GM18861 (cell line): ENCODE results near the gene TRIM61.
"Not testable (repeated sequence)": the region's sequence is repeated elsewhere in the genome, so short reads cannot be mapped to it uniquely, and the experiment has no call there.

Experiments
- ATAC-seq: cut with Tn5 transposase; IDR thresholded peaks from one replicate; pipeline ENCODE4 v1.9.1; 2021; ENCODE audit not compliant: unreplicated experiment

Gene TRIM61

GRCh38 chr4:164977243-164978164, at the start of gene TRIM61:
Gene TRIM61, minus strand, starts transcription at chr4:164977657. Its CDS starts 7,655 bp downstream, at chr4:164970002.
- peak; percentile 100 for ATAC-seq

GRCh38 chr4:165025782-165026181, 48.3 kb upstream of the TRIM61 start:
- ATAC-seq = not testable (repeated sequence)

- not testable (repeated sequence) for ATAC-seq
These were observed 42.5 kb upstream of the TRIM61 start for GRCh38 chr4:165019995-165020394.

GRCh38 chr4:165016971-165017370, 39.5 kb upstream of the TRIM61 start:
- no peak for ATAC-seq

- ATAC-seq = no peak
These were observed 36.2 kb upstream of the TRIM61 start for GRCh38 chr4:165013691-165014090.

GRCh38 chr4:165011403-165011802, 33.9 kb upstream of the TRIM61 start:
- ATAC-seq = no peak

- ATAC-seq = no peak
These were observed 33.5 kb upstream of the TRIM61 start for GRCh38 chr4:165010991-165011390.

GRCh38 chr4:165010487-165010886, 33.0 kb upstream of the TRIM61 start:
- no peak for ATAC-seq

GRCh38 chr4:165009493-165010227, 32.2 kb upstream of the TRIM61 start:
- ATAC-seq = no peak

GRCh38 chr4:165006886-165007285, 29.4 kb upstream of the TRIM61 start:
- ATAC-seq = no peak

GRCh38 chr4:165006456-165006855, 29.0 kb upstream of the TRIM61 start:
- no peak for ATAC-seq

- ATAC-seq = no peak
These were observed 28.0 kb upstream of the TRIM61 start for GRCh38 chr4:165005352-165005925.

GRCh38 chr4:165001957-165002356, 24.5 kb upstream of the TRIM61 start:
- ATAC-seq = not testable (repeated sequence)

- not testable (repeated sequence) for ATAC-seq
These were observed 21.1 kb upstream of the TRIM61 start for GRCh38 chr4:164998526-164999080.

- ATAC-seq = no peak
These were observed 20.5 kb upstream of the TRIM61 start for GRCh38 chr4:164997941-164998340.

- no peak for ATAC-seq
These were observed 19.9 kb upstream of the TRIM61 start for GRCh38 chr4:164997324-164997723.

- ATAC-seq = not testable (repeated sequence)
These were observed 18.7 kb upstream of the TRIM61 start for GRCh38 chr4:164996123-164996522.

- not testable (repeated sequence) for ATAC-seq
These were observed 13.3 kb upstream of the TRIM61 start for GRCh38 chr4:164990786-164991185.

GRCh38 chr4:164989471-164989870, 12.0 kb upstream of the TRIM61 start:
- no peak for ATAC-seq

- not testable (repeated sequence) for ATAC-seq
These were observed 5.5 kb downstream of the TRIM61 start for GRCh38 chr4:164971929-164972328.

GRCh38 chr4:164959896-164960295, 17.6 kb downstream of the TRIM61 start:
- ATAC-seq = no peak
